ENCODE results near the gene RMDN2. TPM values are rescaled to one million over a fixed set of nuclear protein-coding genes. Genes with fewer than 3 reads are reported as not detected.
"Not testable (repeated sequence)": the region's sequence is repeated elsewhere in the genome, so short reads cannot be mapped to it uniquely, and the experiment has no call there.

RMDN2 gene
- total RNA-seq, 1 experiment from 2014 or later, result 3.2 TPM

- intact Hi-C loops (cut with micrococcal nuclease), result no loop called here
- H3K9me3 Mint-ChIP-seq (ENCODE audit: unreplicated experiment), result no peaks in the 10 kb centered on the region
- H3K27ac Mint-ChIP-seq (ENCODE audit: low read depth, unreplicated experiment), result no peak overlapping the region
- H3K27me3 Mint-ChIP-seq (ENCODE audit: insufficient read depth, unreplicated experiment), result no peaks in the 10 kb centered on the region
- H3K4me1 Mint-ChIP-seq (ENCODE audit: insufficient read depth, unreplicated experiment), result peaks cover 30% of the 10 kb centered on the region
- DNase-seq (ENCODE audit: unreplicated experiment), result peak; percentile 66
- no peak for TF ChIP-seq CTCF (IDR thresholded peaks at IDR 0.05; ENCODE audit: unreplicated experiment)
- BruUV-seq (replicated peaks), result no TSS peak
- ChIA-PET POLR2A (interaction anchor here (0.7 to 1.7 kb wide), 8 partner anchors 9 to 101 kb away, joined by 3 to 7 read pairs (median 4); partner anchors contain the start of gene CYP1B1), CTCF (interaction anchor here (0.7 to 2.9 kb wide), 4 partner anchors 23 to 1858 kb away, joined by 3 to 9 read pairs (median 4); partner anchors contain the start of gene CYP1B1)
- H3K36me3 Mint-ChIP-seq (ENCODE audit: insufficient read depth, unreplicated experiment), result no peaks in the 10 kb centered on the region
- H3K4me3 Mint-ChIP-seq (ENCODE audit: unreplicated experiment), result no peak overlapping the region
Measured at GRCh38 chr2:38013158-38013752, 88.2 kb downstream of the RMDN2 start.

- H3K4me1 Mint-ChIP-seq (ENCODE audit: insufficient read depth, unreplicated experiment), result peaks cover 22% of the 10 kb centered on the region
- intact Hi-C loops (cut with micrococcal nuclease), result no loop called here
Measured at GRCh38 chr2:38016219-38016618, 91.1 kb downstream of the RMDN2 start.

GRCh38 chr2:38017836-38018235, 92.7 kb downstream of the RMDN2 start:
- CTCF ChIA-PET, result no interaction called here
- intact Hi-C loops (cut with micrococcal nuclease), result no loop called here
- no peaks in the 10 kb centered on the region for H3K36me3 Mint-ChIP-seq (ENCODE audit: insufficient read depth, unreplicated experiment)

More at GRCh38 chr2:38016219-38016618, 91.1 kb downstream of the RMDN2 start:
- TF ChIP-seq CTCF (IDR thresholded peaks at IDR 0.05; ENCODE audit: unreplicated experiment), result no peak
- CTCF ChIA-PET, result no interaction called here
- no TSS peak for BruUV-seq (replicated peaks)
- H3K9me3 Mint-ChIP-seq (ENCODE audit: unreplicated experiment), result no peaks in the 10 kb centered on the region
- no peak for DNase-seq (ENCODE audit: unreplicated experiment)
- no peak overlapping the region for H3K27ac Mint-ChIP-seq (ENCODE audit: low read depth, unreplicated experiment)
- POLR2A ChIA-PET, result interaction anchor here (0.8 to 1.1 kb wide), 2 partner anchors 14 to 360 kb away, joined by 3 read pairs; no protein-coding TSS in a partner anchor
- no peaks in the 10 kb centered on the region for H3K27me3 Mint-ChIP-seq (ENCODE audit: insufficient read depth, unreplicated experiment)
- H3K4me3 Mint-ChIP-seq (ENCODE audit: unreplicated experiment), result no peak overlapping the region
- H3K36me3 Mint-ChIP-seq (ENCODE audit: insufficient read depth, unreplicated experiment), result no peaks in the 10 kb centered on the region

GRCh38 chr2:38020359-38021069, 95.4 kb downstream of the RMDN2 start:
- H3K27ac Mint-ChIP-seq (ENCODE audit: low read depth, unreplicated experiment); H3K9me3 Mint-ChIP-seq (ENCODE audit: unreplicated experiment); DNase-seq (ENCODE audit: unreplicated experiment); H3K4me3 Mint-ChIP-seq (ENCODE audit: unreplicated experiment); H3K4me1 Mint-ChIP-seq (ENCODE audit: insufficient read depth, unreplicated experiment); BruUV-seq (replicated peaks); H3K27me3 Mint-ChIP-seq (ENCODE audit: insufficient read depth, unreplicated experiment); H3K36me3 Mint-ChIP-seq (ENCODE audit: insufficient read depth, unreplicated experiment); intact Hi-C loops (cut with micrococcal nuclease): not testable (repeated sequence)
- CTCF ChIA-PET, result interaction anchor here (1.3 kb wide), 1 partner anchor 9 kb away, joined by 3 read pairs; no protein-coding TSS in a partner anchor
- POLR2A ChIA-PET, result interaction anchor here (0.6 kb wide), 1 partner anchor 511 kb away, joined by 3 read pairs; no protein-coding TSS in a partner anchor

More at GRCh38 chr2:38017836-38018235, 92.7 kb downstream of the RMDN2 start:
- Mint-ChIP-seq H3K27me3 (ENCODE audit: insufficient read depth, unreplicated experiment) (no peaks in the 10 kb centered on the region), H3K4me1 (ENCODE audit: insufficient read depth, unreplicated experiment) (peaks cover 8% of the 10 kb centered on the region), H3K4me3 (ENCODE audit: unreplicated experiment) (no peak overlapping the region), H3K27ac (ENCODE audit: low read depth, unreplicated experiment) (no peak overlapping the region), H3K9me3 (ENCODE audit: unreplicated experiment) (no peaks in the 10 kb centered on the region)
- DNase-seq (ENCODE audit: unreplicated experiment), result no peak
- no peak for TF ChIP-seq CTCF (IDR thresholded peaks at IDR 0.05; ENCODE audit: unreplicated experiment)
- POLR2A ChIA-PET, result interaction anchor here (0.6 kb wide), 1 partner anchor 247 kb away, joined by 3 read pairs; no protein-coding TSS in a partner anchor
- no TSS peak for BruUV-seq (replicated peaks)

All from MCF 10A (cell line).